ENCODE measurements around the gene MAGEA4.

The MAGEA4 gene

DNA sequence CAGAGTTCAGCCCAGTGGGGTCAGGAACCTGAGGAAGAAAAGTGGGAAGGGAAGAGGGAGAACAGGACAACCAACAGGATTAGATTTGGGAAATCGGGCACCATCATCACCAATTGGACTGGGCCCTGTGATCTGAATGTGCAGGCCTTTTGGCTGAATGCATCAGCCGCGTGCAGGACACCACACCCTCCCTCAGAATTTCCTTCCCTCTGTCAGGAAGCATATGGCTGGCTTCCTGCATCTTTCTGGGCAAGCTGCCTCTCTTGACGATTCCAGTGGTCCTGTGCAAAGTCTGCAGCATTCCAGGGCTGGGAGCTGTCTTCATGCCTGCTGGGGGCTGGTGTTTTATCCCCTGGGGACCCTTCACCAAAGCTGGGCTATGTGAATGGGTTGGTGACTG lies 16.4 kb downstream of the MAGEA4 start:
- DNase-seq, result no peak

DNA sequence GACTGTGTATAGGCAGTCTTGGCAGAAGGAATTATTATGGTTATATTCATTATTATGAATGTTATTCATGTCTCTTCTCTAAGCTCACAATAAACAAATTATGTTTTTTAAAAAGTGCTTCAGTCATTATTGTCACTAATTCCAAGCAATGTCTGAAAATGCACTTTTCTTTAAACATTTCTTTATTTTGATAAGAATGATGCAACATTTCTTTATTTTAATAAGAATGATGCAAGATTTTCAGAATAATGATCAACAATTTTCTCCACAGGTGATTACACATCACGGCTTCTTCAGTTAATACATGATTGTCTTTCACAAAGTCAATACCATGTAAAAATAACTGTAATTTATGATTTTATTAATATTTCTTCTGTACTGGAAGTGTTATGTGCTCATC lies 22.7 kb downstream of the MAGEA4 start:
- no peak for DNase-seq

DNA sequence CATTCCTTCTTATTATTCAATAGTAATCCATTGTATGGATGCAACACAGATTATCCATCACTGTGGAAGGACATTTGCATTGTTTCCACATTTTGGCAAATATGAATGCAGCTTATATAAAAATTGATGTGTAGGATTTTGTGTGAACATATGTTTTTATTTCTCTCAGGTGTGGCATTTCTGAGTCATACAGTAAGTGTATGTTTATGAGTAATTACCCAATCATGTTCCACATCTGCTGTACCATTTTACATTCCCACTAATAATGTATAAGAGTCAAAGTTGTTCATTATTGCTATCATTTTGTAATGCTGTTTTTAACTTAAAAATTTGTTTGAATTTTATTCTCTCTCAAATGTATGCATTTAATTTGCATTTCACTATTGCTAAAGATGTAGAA lies 25.5 kb downstream of the MAGEA4 start:
- no peak for DNase-seq

- no peak for DNase-seq
These were observed 42.0 kb downstream of the MAGEA4 start for GRCh38 chrX:151954730-151955129.

GRCh38 chrX:151958101-151958500 lies 45.4 kb downstream of the MAGEA4 start:
- no peak for DNase-seq

- DNase-seq, result no peak
These were observed 49.3 kb downstream of the MAGEA4 start for GRCh38 chrX:151962034-151962433.

GRCh38 chrX:151966236-151966635 lies 53.5 kb downstream of the MAGEA4 start:
- DNase-seq, result no peak

GRCh38 chrX:151970027-151970426 lies 57.3 kb downstream of the MAGEA4 start:
- DNase-seq, result no peak

- DNase-seq, result no peak
These were observed 58.0 kb downstream of the MAGEA4 start for GRCh38 chrX:151970661-151971060.

DNA sequence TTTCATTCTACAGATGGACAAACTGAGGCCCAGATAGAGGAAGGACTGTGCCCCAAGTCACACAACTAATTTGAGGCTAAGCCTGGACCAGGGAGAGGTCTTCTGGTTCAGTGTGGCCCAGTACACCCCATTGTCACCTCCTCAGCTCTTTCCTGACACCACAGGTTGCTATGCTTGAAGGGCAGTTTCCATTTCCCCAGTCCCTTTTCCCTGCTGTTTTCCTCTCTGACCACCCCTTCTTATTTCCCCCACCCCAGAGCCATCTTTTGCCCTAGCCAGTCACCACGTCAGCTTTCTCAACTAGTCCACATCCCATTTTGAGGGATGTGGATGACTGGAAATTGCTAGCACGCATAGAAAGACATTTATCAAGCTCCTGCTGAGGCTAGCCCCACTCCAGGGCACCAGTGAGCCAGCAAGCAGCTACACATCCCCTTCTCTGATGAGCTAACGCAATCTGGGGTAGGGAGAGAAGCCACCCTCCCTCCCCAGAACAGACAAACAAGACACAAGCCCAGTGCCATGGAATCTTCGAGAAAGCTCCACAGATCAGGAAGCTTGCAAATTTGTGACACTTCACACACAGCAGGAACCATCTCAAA lies 60.5 kb downstream of the MAGEA4 start:
- DNase-seq, result no peak

DNA sequence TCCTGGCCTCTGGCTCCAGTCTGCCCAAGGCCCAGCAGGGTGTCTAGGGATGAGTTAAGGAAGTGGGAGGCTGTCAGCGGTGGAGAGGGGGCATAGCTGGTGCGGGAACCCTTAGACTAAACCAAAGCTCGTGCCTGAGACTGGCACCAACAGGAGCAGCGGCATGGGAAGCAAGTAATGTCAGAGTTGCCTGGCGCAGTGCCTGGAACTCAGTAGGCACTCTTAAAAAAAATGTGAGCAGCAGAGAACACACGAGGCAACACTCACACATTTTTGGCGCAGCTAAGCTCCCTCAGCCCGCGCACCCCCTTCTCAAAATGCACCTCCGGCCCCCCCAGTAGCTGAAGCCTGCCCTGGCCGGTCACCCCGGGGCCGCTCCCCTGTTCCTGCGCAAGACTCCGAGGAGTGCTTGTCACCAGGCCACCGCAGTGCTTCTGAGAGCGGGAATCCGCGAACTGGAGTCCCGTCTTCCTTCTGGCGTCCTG lies 61.2 kb downstream of the MAGEA4 start:
- no peak for DNase-seq

All from hematopoietic multipotent progenitor cell treated with erythropoietin and hydrocortisone succinate and interleukin-3 and kit ligand, for 8 days (in vitro differentiated cells).